IMR-90 (cell line): ENCODE measurements around the gene COL9A3.

Experiments
- BHLHE40 ChIP-seq: fragments of 150-350 bp; IDR thresholded peaks from 2 replicates; pipeline ENCODE4 v1.6.1; 2016; ENCODE audit warnings: mild to moderate bottlenecking, low read depth, low read length
- CEBPB ChIP-seq: IDR thresholded peaks from 2 replicates; pipeline ENCODE4 v1.6.1; 2012; ENCODE audit warnings: low read depth, low read length, improper control_type of control experiment
- MAFK ChIP-seq: IDR thresholded peaks from 2 replicates; pipeline ENCODE4 v1.6.1; 2012; ENCODE audit warnings: low read depth, low read length, improper control_type of control experiment
- POLR2A ChIP-seq: IDR thresholded peaks from 2 replicates; pipeline ENCODE4 v1.6.1; 2012; ENCODE audit warnings: mild to moderate bottlenecking, low read depth, low read length
- RAD21 ChIP-seq: IDR thresholded peaks from 2 replicates; pipeline ENCODE4 v1.6.1; 2012; ENCODE audit warnings: low read length, improper control_type of control experiment
- TF ChIP-seq, protein P1 (sequence below): conservative IDR thresholded peaks from 2 replicates; pipeline ENCODE4 v1.5.1; 2012; ENCODE audit warnings: mild to moderate bottlenecking, low read depth, low read length, improper control_type of control experiment
- TF ChIP-seq, protein P2 (sequence below): fragments of 150-350 bp; IDR thresholded peaks from 2 replicates; pipeline ENCODE4 v1.6.1; 2016; ENCODE audit warnings: low read depth, mild to moderate bottlenecking, low read length, moderate library complexity, borderline replicate concordance
- TF ChIP-seq, protein P3 (sequence below): fragments of 150-350 bp; IDR thresholded peaks from 2 replicates; pipeline ENCODE4 v1.6.1; 2017; ENCODE audit warnings: mild to moderate bottlenecking, antibody characterized with exemption, low read length, low read depth

DNA sequence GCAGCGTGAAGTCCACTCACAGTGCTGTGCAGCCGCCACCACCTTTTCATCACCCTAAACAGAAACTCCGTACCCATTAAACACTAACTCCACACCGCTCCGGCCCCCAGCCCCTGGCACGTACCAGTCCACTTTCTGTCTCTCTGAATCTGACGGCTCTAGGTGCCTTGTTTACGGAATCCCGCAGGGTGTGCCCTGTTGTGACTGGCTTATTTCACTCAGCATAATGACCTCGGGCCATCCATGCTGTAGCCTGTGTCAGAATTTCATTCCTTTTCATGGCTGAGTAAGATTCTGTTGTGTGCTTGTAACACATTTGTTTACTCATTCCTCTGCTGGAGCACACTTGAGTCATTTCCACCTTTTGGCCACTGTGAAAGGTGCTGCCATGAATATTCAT is 26.8 kb downstream of the COL9A3 start:
- no peak for TF ChIP-seq RAD21
- TF ChIP-seq, protein P1, sequence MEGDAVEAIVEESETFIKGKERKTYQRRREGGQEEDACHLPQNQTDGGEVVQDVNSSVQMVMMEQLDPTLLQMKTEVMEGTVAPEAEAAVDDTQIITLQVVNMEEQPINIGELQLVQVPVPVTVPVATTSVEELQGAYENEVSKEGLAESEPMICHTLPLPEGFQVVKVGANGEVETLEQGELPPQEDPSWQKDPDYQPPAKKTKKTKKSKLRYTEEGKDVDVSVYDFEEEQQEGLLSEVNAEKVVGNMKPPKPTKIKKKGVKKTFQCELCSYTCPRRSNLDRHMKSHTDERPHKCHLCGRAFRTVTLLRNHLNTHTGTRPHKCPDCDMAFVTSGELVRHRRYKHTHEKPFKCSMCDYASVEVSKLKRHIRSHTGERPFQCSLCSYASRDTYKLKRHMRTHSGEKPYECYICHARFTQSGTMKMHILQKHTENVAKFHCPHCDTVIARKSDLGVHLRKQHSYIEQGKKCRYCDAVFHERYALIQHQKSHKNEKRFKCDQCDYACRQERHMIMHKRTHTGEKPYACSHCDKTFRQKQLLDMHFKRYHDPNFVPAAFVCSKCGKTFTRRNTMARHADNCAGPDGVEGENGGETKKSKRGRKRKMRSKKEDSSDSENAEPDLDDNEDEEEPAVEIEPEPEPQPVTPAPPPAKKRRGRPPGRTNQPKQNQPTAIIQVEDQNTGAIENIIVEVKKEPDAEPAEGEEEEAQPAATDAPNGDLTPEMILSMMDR: no peak
- TF ChIP-seq, protein P2, sequence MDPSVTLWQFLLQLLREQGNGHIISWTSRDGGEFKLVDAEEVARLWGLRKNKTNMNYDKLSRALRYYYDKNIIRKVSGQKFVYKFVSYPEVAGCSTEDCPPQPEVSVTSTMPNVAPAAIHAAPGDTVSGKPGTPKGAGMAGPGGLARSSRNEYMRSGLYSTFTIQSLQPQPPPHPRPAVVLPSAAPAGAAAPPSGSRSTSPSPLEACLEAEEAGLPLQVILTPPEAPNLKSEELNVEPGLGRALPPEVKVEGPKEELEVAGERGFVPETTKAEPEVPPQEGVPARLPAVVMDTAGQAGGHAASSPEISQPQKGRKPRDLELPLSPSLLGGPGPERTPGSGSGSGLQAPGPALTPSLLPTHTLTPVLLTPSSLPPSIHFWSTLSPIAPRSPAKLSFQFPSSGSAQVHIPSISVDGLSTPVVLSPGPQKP: no peak
- no peak for TF ChIP-seq POLR2A
- TF ChIP-seq BHLHE40: no peak
- no peak for TF ChIP-seq CEBPB
- TF ChIP-seq, protein P3, sequence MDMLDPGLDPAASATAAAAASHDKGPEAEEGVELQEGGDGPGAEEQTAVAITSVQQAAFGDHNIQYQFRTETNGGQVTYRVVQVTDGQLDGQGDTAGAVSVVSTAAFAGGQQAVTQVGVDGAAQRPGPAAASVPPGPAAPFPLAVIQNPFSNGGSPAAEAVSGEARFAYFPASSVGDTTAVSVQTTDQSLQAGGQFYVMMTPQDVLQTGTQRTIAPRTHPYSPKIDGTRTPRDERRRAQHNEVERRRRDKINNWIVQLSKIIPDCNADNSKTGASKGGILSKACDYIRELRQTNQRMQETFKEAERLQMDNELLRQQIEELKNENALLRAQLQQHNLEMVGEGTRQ: no peak
- TF ChIP-seq MAFK: no peak
